Liver (tissue), 3 donors: ENCODE measurements around the gene SLC17A9.

Source experiments
- RAD21 ChIP-seq, 2 donors: IDR thresholded peaks; 2 replicates each; pipeline ENCODE4 v1.6.1; 2016; ENCODE audit warnings: antibody characterized with exemption in 2 of 2, mild to moderate bottlenecking in 2 of 2
- TAF1 ChIP-seq: conservative IDR thresholded peaks from 2 replicates; pipeline ENCODE4 v1.6.1; 2016; ENCODE audit warnings: antibody characterized with exemption, mild to moderate bottlenecking
- TF ChIP-seq, protein P1 (sequence below): fragments of 150-350 bp; IDR thresholded peaks from 2 replicates; pipeline ENCODE4 v1.5.1; 2017; ENCODE audit warnings: improper control_type of control experiment, low read depth, low read length; ENCODE audit not compliant: missing input control
- donor health status: healthy.
- donor health status: healthy.

DNA sequence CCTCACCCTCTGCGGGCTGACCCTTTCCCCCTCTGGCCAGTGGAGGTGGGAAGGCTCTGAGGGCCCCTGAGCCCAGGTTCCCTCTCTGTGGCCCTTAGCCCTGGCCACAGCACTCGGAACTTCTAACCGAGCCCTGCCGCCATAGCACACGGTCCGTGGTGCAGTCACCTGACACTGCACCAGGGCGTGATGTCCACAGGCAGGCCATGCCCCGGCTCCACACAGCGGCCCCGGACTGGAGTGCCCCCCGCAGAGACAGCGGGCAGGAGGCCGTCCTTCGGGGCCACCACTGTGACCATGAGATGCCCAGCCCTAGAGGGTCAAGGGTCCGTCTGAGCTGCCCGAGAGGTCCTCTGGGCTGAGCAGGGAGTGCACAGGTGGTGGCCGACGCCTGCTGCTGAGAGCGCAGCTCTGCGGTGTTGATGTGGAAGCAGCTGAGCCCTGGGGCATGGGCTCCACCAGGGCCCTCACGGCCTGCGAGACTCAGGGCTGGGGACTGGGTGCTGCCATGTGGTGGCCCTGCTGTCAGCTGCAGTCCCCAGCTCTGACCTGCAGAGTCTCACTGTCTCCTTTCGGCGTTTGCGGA lies 65.4 kb downstream of the SLC17A9 start:
- no peak for TF ChIP-seq RAD21 (IDR thresholded peaks at IDR 0.05)
- no peak for TF ChIP-seq TAF1
- TF ChIP-seq, protein P1, sequence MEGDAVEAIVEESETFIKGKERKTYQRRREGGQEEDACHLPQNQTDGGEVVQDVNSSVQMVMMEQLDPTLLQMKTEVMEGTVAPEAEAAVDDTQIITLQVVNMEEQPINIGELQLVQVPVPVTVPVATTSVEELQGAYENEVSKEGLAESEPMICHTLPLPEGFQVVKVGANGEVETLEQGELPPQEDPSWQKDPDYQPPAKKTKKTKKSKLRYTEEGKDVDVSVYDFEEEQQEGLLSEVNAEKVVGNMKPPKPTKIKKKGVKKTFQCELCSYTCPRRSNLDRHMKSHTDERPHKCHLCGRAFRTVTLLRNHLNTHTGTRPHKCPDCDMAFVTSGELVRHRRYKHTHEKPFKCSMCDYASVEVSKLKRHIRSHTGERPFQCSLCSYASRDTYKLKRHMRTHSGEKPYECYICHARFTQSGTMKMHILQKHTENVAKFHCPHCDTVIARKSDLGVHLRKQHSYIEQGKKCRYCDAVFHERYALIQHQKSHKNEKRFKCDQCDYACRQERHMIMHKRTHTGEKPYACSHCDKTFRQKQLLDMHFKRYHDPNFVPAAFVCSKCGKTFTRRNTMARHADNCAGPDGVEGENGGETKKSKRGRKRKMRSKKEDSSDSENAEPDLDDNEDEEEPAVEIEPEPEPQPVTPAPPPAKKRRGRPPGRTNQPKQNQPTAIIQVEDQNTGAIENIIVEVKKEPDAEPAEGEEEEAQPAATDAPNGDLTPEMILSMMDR = no peak
